ENCODE data around the gene SLC6A13.

Gene SLC6A13

GRCh38 chr12:175759-176158 is 86.9 kb downstream of the SLC6A13 start:
- no peak for DNase-seq

GRCh38 chr12:175250-175649 is 87.4 kb downstream of the SLC6A13 start:
- no peak for DNase-seq

- DNase-seq, result no peak
Observed at GRCh38 chr12:174596-174995, 88.0 kb downstream of the SLC6A13 start.

GRCh38 chr12:174124-174523 is 88.5 kb downstream of the SLC6A13 start:
- DNase-seq, result no peak

GRCh38 chr12:172732-173161 is 89.9 kb downstream of the SLC6A13 start:
- no peak for DNase-seq

GRCh38 chr12:171743-172676 is 90.6 kb downstream of the SLC6A13 start:
- no peak for DNase-seq

- no peak for DNase-seq
Observed at GRCh38 chr12:171276-171675, 91.4 kb downstream of the SLC6A13 start.
